IMR-90 (cell line): Measurements from ENCODE around the gene FAM53B. TPM values are rescaled to one million over a fixed set of nuclear protein-coding genes. Genes with fewer than 3 reads are reported as not detected.

Source experiments
- ATAC-seq: fragments of 200-7000 bp; cut with Tn5 transposase; 2 replicates; pipeline ENCODE4 v1.9.1; 2020; ENCODE audit warnings: low read depth, mild to moderate bottlenecking, moderate library complexity
- BruUV-seq: library from RNA; stranded (reverse); fragments of 400-500 nt; replicated peaks from 2 replicates; lab custom pipeline; 2021; lab: Mats Ljungman, UMichigan
- CTCF ChIA-PET: fragments of 300-600 bp; formaldehyde crosslinking; extraction: SDS; loops from one replicate; lab custom pipeline; 2021; ENCODE audit warnings: antibody characterized with exemption; lab: Yijun Ruan, JAX
- POLR2A ChIA-PET: fragments of 300-600 bp; sonication (Branson Sonifier 250); formaldehyde crosslinking; loops from one replicate; lab custom pipeline; 2022; ENCODE audit warnings: antibody characterized with exemption; ENCODE audit not compliant: unreplicated experiment; lab: Charles Lee
- DNase-seq: peaks from one replicate; pipeline ENCODE4 v3.0.0; 2013
- H2AFZ ChIP-seq: replicated peaks from 2 replicates; pipeline ENCODE3; 2013; ENCODE audit warnings: low read length, mild to moderate bottlenecking; ENCODE audit not compliant: poor library complexity
- H2AK5ac ChIP-seq: 2 replicates; pipeline ENCODE4 v1.6.1; 2013; ENCODE audit warnings: low read depth, low read length, inconsistent platforms
- H2AK9ac ChIP-seq: replicated peaks from 2 replicates; pipeline ENCODE3; 2013; ENCODE audit warnings: mild to moderate bottlenecking, low read depth, low read length, moderate library complexity; ENCODE audit not compliant: poor library complexity
- H2BK120ac ChIP-seq: 2 replicates; pipeline ENCODE4 v1.6.1; 2013; ENCODE audit warnings: low read depth, low read length, inconsistent platforms
- H2BK15ac ChIP-seq: 3 replicates; pipeline ENCODE4 v1.6.1; 2013; ENCODE audit warnings: low read depth, low read length, inconsistent platforms
- H2BK20ac ChIP-seq: 2 replicates; pipeline ENCODE4 v1.6.1; 2013; ENCODE audit warnings: low read depth, mild to moderate bottlenecking, inconsistent platforms, low read length, moderate library complexity
- H2BK5ac ChIP-seq: 2 replicates; pipeline ENCODE4 v1.6.1; 2013; ENCODE audit warnings: mild to moderate bottlenecking, low read depth, low read length, inconsistent platforms; ENCODE audit not compliant: poor library complexity, severe bottlenecking
- H3K14ac ChIP-seq: replicated peaks from 2 replicates; pipeline ENCODE4 v1.6.1; 2013; ENCODE audit warnings: low read depth, low read length, inconsistent platforms
- H3K18ac ChIP-seq: 2 replicates; pipeline ENCODE4 v1.6.1; 2013; ENCODE audit warnings: low read depth, low read length, control low read depth
- H3K23ac ChIP-seq: 2 replicates; pipeline ENCODE4 v1.6.1; 2013; ENCODE audit warnings: low read depth, low read length, inconsistent platforms
- H3K27ac ChIP-seq: 2 replicates; pipeline ENCODE4 v1.5.1; 2013; ENCODE audit warnings: mild to moderate bottlenecking, control low read depth, low read length; ENCODE audit not compliant: insufficient read depth
- H3K27me3 ChIP-seq: 2 replicates; pipeline ENCODE4 v1.6.1; 2013; ENCODE audit warnings: low read length; ENCODE audit not compliant: control insufficient read depth, insufficient read depth
- H3K36me3 ChIP-seq: 2 replicates; pipeline ENCODE4 v1.6.1; 2013; ENCODE audit warnings: low read length, mixed read lengths; ENCODE audit not compliant: control insufficient read depth, insufficient read depth
- H3K4ac ChIP-seq: 2 replicates; pipeline ENCODE4 v1.6.1; 2013; ENCODE audit warnings: low read depth, low read length, inconsistent platforms
- H3K4me1 ChIP-seq: 2 replicates; pipeline ENCODE4 v1.6.1; 2013; ENCODE audit warnings: low read length, mixed read lengths; ENCODE audit not compliant: control insufficient read depth, insufficient read depth
- H3K4me2 ChIP-seq: 2 replicates; pipeline ENCODE4 v1.6.1; 2013; ENCODE audit warnings: low read depth, mild to moderate bottlenecking, control low read depth, low read length, moderate library complexity
- H3K4me3 ChIP-seq: 2 replicates; pipeline ENCODE4 v1.5.1; 2013; ENCODE audit warnings: low read depth, mild to moderate bottlenecking, control low read depth, low read length, moderate library complexity; ENCODE audit not compliant: insufficient read depth
- H3K56ac ChIP-seq: 2 replicates; pipeline ENCODE4 v1.6.1; 2013; ENCODE audit warnings: low read length, inconsistent platforms; ENCODE audit not compliant: insufficient read depth; ENCODE audit errors: extremely low read depth
- H3K79me1 ChIP-seq, 2 experiments: 2 replicates each; pipeline ENCODE4 v1.6.1; 2013; ENCODE audit warnings: low read length in 2 of 2, inconsistent platforms in 1 of 2, low read depth in 1 of 2
- H3K9ac ChIP-seq: 2 replicates; pipeline ENCODE4 v1.6.1; 2013; ENCODE audit warnings: low read depth, low read length, control low read depth
- H3K9me1 ChIP-seq: 2 replicates; pipeline ENCODE4 v1.6.1; 2013; ENCODE audit warnings: low read length, inconsistent platforms; ENCODE audit not compliant: insufficient read depth
- H3K9me3 ChIP-seq: 2 replicates; pipeline ENCODE4 v1.6.1; 2013; ENCODE audit warnings: low read length; ENCODE audit not compliant: control insufficient read depth, insufficient read depth
- H4K20me1 ChIP-seq: 2 replicates; pipeline ENCODE4 v1.6.1; 2013; ENCODE audit warnings: low read length, inconsistent platforms; ENCODE audit not compliant: insufficient read depth
- H4K5ac ChIP-seq: 2 replicates; pipeline ENCODE4 v1.6.1; 2013; ENCODE audit warnings: mild to moderate bottlenecking, low read depth, low read length, control low read depth
- H4K8ac ChIP-seq, 2 experiments: 2 replicates each; pipeline ENCODE4 v1.6.1; 2013; ENCODE audit warnings: low read depth in 2 of 2, low read length in 2 of 2, control low read depth in 1 of 2, inconsistent platforms in 1 of 2
- H4K91ac ChIP-seq: 2 replicates; pipeline ENCODE4 v1.6.1; 2013; ENCODE audit warnings: low read depth, low read length, inconsistent platforms; ENCODE audit not compliant: insufficient read depth
- BHLHE40 ChIP-seq: fragments of 150-350 bp; IDR thresholded peaks from 2 replicates; pipeline ENCODE4 v1.6.1; 2016; ENCODE audit warnings: mild to moderate bottlenecking, low read depth, low read length
- CHD1 ChIP-seq: IDR thresholded peaks from 2 replicates; pipeline ENCODE4 v1.6.1; 2012; ENCODE audit warnings: low read depth, low read length, improper control_type of control experiment
- ELK1 ChIP-seq: fragments of 150-350 bp; IDR thresholded peaks from 2 replicates; pipeline ENCODE4 v1.6.1; 2016; ENCODE audit warnings: low read depth, mild to moderate bottlenecking, low read length, moderate library complexity, borderline replicate concordance
- NFE2L2 ChIP-seq: fragments of 150-350 bp; IDR thresholded peaks from 2 replicates; pipeline ENCODE4 v1.6.1; 2016; ENCODE audit warnings: low read depth, mild to moderate bottlenecking, low read length
- RCOR1 ChIP-seq: IDR thresholded peaks from 2 replicates; pipeline ENCODE4 v1.6.1; 2012; ENCODE audit warnings: mild to moderate bottlenecking, low read length, improper control_type of control experiment; ENCODE audit not compliant: insufficient replicate concordance
- USF2 ChIP-seq: fragments of 150-350 bp; IDR thresholded peaks from 2 replicates; pipeline ENCODE4 v1.6.1; 2017; ENCODE audit warnings: mild to moderate bottlenecking, antibody characterized with exemption, low read length, low read depth
- WGBS, 2 experiments: methylation state at CpG; one replicate each; pipeline versions ENCODE4 v1.1.5 to v1.1.7; 2013; ENCODE audit warnings: missing lambda C conversion rate in 2 of 2; ENCODE audit not compliant: insufficient read length in 1 of 2; ENCODE audit errors: extremely low coverage in 2 of 2; 5-methylcytosine and 5-hydroxymethylcytosine counted together
- dilution Hi-C: fragments of 300-500 bp; cut with HindIII; formaldehyde crosslinking; loops from one replicate; pipeline ENCODE4 v1.14.3; 2018; ENCODE audit warnings: low sequenced_read_pairs; ENCODE audit not compliant: unreplicated experiment
- in situ Hi-C: fragments of 300-500 bp; cut with MboI; formaldehyde crosslinking; loops from 3 replicates; pipeline ENCODE4 v1.14.3; 2019; ENCODE audit warnings: low sequenced_read_pairs, inconsistent platforms, mixed read lengths
- intact Hi-C: fragments of 100-400 bp; cut with micrococcal nuclease; formaldehyde crosslinking; loops from 2 replicates; pipeline ENCODE4 v1.10.0; 2022
- polyA plus RNA-seq, 3 experiments: library from polyadenylated mRNA; depleted of rRNA; stranded (reverse); fragments of >200 nt; gene quantifications; 2 replicates each; pipeline ENCODE4 v1.2.3, GENCODE V29; 2012; ENCODE audit warnings: low replicate concordance in 1 of 3
- total RNA-seq: library from RNA; depleted of rRNA; stranded (reverse); fragments of >200 nt; gene quantifications from 2 replicates; pipeline ENCODE4 v1.2.3, GENCODE V29; 2012

FAM53B gene
- total and polyA plus RNA-seq, 2 of the 4 experiments (the other 2 are of a cell fraction), result 3.8 to 5.7 TPM

- no peak overlapping the region for H3K4ac ChIP-seq
- no peak overlapping the region for H2BK120ac ChIP-seq
- H2AFZ ChIP-seq, result no peak overlapping the region
- intact Hi-C loops, result no loop called here
- peaks cover 13% of the 10 kb centered on the region; the same call in 1 of the 2 replicates for H3K4me1 ChIP-seq
- H2BK5ac ChIP-seq, result no peak overlapping the region
- no TSS peak for BruUV-seq
- POLR2A ChIA-PET, result no interaction called here
- no peak overlapping the region for H2BK15ac ChIP-seq
- H3K18ac ChIP-seq, result no peak overlapping the region
- H3K27me3 ChIP-seq, result no peaks in the 10 kb centered on the region
- H2BK20ac ChIP-seq, result no peak overlapping the region
- H4K20me1 ChIP-seq, result peaks cover 7% of the 10 kb centered on the region; the same call in 1 of the 2 replicates
- dilution Hi-C loops, result no loop called here
- H3K9ac ChIP-seq, result no peak overlapping the region
- H3K9me3 ChIP-seq, result no peaks in the 10 kb centered on the region
- DNase-seq (no peak), ATAC-seq (no peak)
- peaks cover 9% of the 10 kb centered on the region; the same call in 1 of the 2 replicates for H3K36me3 ChIP-seq
- no peak overlapping the region for H3K23ac ChIP-seq
- no peak overlapping the region for H3K14ac ChIP-seq
- H2AK9ac ChIP-seq, result no peak overlapping the region
- H4K91ac ChIP-seq, result no peak overlapping the region
- CTCF ChIA-PET, result no interaction called here
- no peak overlapping the region for H3K4me3 ChIP-seq
- H3K79me1 ChIP-seq, result peaks cover 6 to 9% of the 10 kb centered on the region in 2 experiments; a peak in 3 of 4 replicates
- H3K27ac ChIP-seq, result no peak overlapping the region
- no peak overlapping the region for H3K4me2 ChIP-seq
- in situ Hi-C loops, result no loop called here
- no peak overlapping the region for H3K56ac ChIP-seq
- no peak overlapping the region for H4K5ac ChIP-seq
- no peak overlapping the region for H4K8ac ChIP-seq
- 71% methylated on average over 5 of the region's 15 CpGs; no CpG with 5 or more reads in 1 of the 2 experiments for WGBS, 2 experiments
- TF ChIP-seq ELK1 (no peak), BHLHE40 (no peak), RCOR1 (no peak), NFE2L2 (no peak), CHD1 (no peak), USF2 (no peak)
- H3K9me1 ChIP-seq, result peaks cover 9% of the 10 kb centered on the region
- no peak overlapping the region for H2AK5ac ChIP-seq
Observed at GRCh38 chr10:124676416-124677062, 67.6 kb downstream of the FAM53B start.
